Pancreas (tissue), 10 donors: ENCODE measurements around the gene PARD3. TPM values are rescaled to one million over a fixed set of nuclear protein-coding genes. Genes with fewer than 3 reads are reported as not detected.
"Not testable (repeated sequence)": the region's sequence is repeated elsewhere in the genome, so short reads cannot be mapped to it uniquely, and the experiment has no call there.

Experiments
- ATAC-seq, 4 donors: fragments of 200-7000 bp; cut with Tn5 transposase; one replicate each; pipeline versions ENCODE4 v1.8.0 to v1.9.1; 2020; ENCODE audit warnings: mild to moderate bottlenecking in 4 of 4, moderate library complexity in 4 of 4
- DNase-seq, 6 donors: peaks; one replicate each; pipeline ENCODE4 v3.0.0-alpha.2; 2020
- FAIRE-seq: peaks from 2 replicates; lab custom pipeline; 2012; peaks lifted over from hg19 to GRCh38; lab: Jason Lieb, UNC
- H3K27ac ChIP-seq, 4 donors: fragments of 200-600 bp; sonication (generic); 1 replicate in 3 of 4; 2 replicates in 1 of 4; pipeline versions ENCODE4 v1.5.0 to v1.8.0; 2020
- H3K27me3 ChIP-seq, 4 donors: fragments of 200-600 bp; one replicate each; pipeline ENCODE4 v1.8.0; 2021
- H3K36me3 ChIP-seq, 3 donors: fragments of 200-600 bp; sonication (generic) in 1 of 3; one replicate each; pipeline versions ENCODE4 v1.5.0 to v1.8.0; 2020 to 2021
- H3K4me1 ChIP-seq, 3 donors: fragments of 200-600 bp; one replicate each; pipeline ENCODE4 v1.8.0; 2021
- H3K4me3 ChIP-seq, 4 donors: fragments of 200-600 bp; sonication (generic) in 2 of 4; one replicate each; pipeline versions ENCODE4 v1.5.0 to v1.8.0; 2020 to 2021
- H3K9me3 ChIP-seq, 4 donors: fragments of 200-600 bp; one replicate each; pipeline ENCODE4 v1.8.0; 2021
- CTCF ChIP-seq, 4 donors: fragments of 200-600 bp; sonication (generic) in 3 of 4; IDR thresholded peaks; one replicate each; pipeline versions ENCODE4 v1.5.0 to v1.8.0; 2021; ENCODE audit warnings: antibody characterized with exemption in 4 of 4
- WGBS, 2 donors: extraction: QIAGEN DNeasy Blood & Tissue Kit; methylation state at CpG; one replicate each; pipeline ENCODE4 v1.1.7; 2013; 5-methylcytosine and 5-hydroxymethylcytosine counted together
- intact Hi-C, 3 donors: fragments of 100-400 bp; cut with DNase I; formaldehyde crosslinking; loops; one replicate each; pipeline versions ENCODE4 v1.11.1 to v1.14.2; 2022
- polyA plus RNA-seq, 2 donors: library from polyadenylated mRNA; stranded (reverse); fragments of 200-250 nt; gene quantifications; one replicate each; pipeline ENCODE4 v1.2.3, GENCODE V29; 2013
- total RNA-seq, 6 donors: library from RNA; stranded (reverse); fragmentation: NEBNext Ultra II Directional in 4 of 6; extraction: Animal tissue kit (Norgen Biotek cat#: 25700) in 4 of 6; gene quantifications; one replicate each; pipeline versions ENCODE4 v1.2.1 to v1.2.4, GENCODE V29; 2021 to 2023
- donor health status: healthy with polysubstance abuse.
- donor health status: DM: no; HTN: no; CAD: no; lungs with moderate emphysema.
- donor health status: DM: no; HTN: no; CAD: no.
- donor health status: control.
- donor health status: control.
- donor health status: Bipolar disorder and iron deficiency.
- donor health status: DM: yes; HTN: yes; CAD: no.
- donor health status: DM: no; HTN: no; CAD: no.
- donor health status: DM: no; HTN: no; CAD: no.
- donor health status: DM: yes; HTN: yes; CAD: no.

PARD3 gene
- total and polyA plus RNA-seq, 8 donors, result 12.8 to 32.3 (median 23.4) TPM

GRCh38 chr10:34704526-34705184 is 110.4 kb downstream of the PARD3 start:
- peak in 3 of 4 donors; percentile 28 to 53 (median 30) for ATAC-seq
- no peak for FAIRE-seq
- intact Hi-C loops, result no loop called here
- Histone ChIP-seq H3K36me3 (no peaks in the 10 kb centered on the region), H3K4me1 (peaks cover 0 to 23% (median 23%) of the 10 kb centered on the region in 3 donors), H3K4me3 (no peak overlapping the region), H3K9me3 (no peaks in the 10 kb centered on the region), H3K27ac (no peak overlapping the region), H3K27me3 (no peaks in the 10 kb centered on the region)
- no peak for TF ChIP-seq CTCF (IDR thresholded peaks at IDR 0.05)
- 5 to 10% methylated on average over 2 of the region's 2 CpGs for WGBS, 2 donors
- no peak for DNase-seq

- H3K9me3 ChIP-seq, result no peaks in the 10 kb centered on the region
- peaks cover 8 to 37% (median 29%) of the 10 kb centered on the region in 3 donors for H3K4me1 ChIP-seq
- no peak for FAIRE-seq
- no peak for DNase-seq
- no peak for ATAC-seq
- H3K27ac ChIP-seq, result no peak overlapping the region
- TF ChIP-seq CTCF (IDR thresholded peaks at IDR 0.05), result no peak
- H3K4me3 ChIP-seq, result no peak overlapping the region
- no peaks in the 10 kb centered on the region for H3K36me3 ChIP-seq
- 57 to 77% methylated on average over 2 of the region's 2 CpGs for WGBS, 2 donors
- intact Hi-C loops, result no loop called here
- H3K27me3 ChIP-seq, result no peaks in the 10 kb centered on the region
Observed at GRCh38 chr10:34702982-34703381, 112.1 kb downstream of the PARD3 start.

GRCh38 chr10:34702093-34702937 is 112.8 kb downstream of the PARD3 start:
- Histone ChIP-seq H3K27ac (peak overlapping the region in 1 of 4 donors; percentile 25), H3K27me3 (no peaks in the 10 kb centered on the region), H3K9me3 (no peaks in the 10 kb centered on the region), H3K36me3 (no peaks in the 10 kb centered on the region), H3K4me1 (peaks cover 10 to 37% (median 28%) of the 10 kb centered on the region in 3 donors), H3K4me3 (no peak overlapping the region)
- FAIRE-seq (no peak), ATAC-seq (peak in 1 of 4 donors; percentile 45), DNase-seq (no peak)
- TF ChIP-seq CTCF (IDR thresholded peaks at IDR 0.05), result no peak
- 78 to 83% methylated on average over 8 of the region's 8 CpGs for WGBS, 2 donors
- intact Hi-C loops, result no loop called here

GRCh38 chr10:34701194-34701593 is 113.9 kb downstream of the PARD3 start:
- 79 to 83% methylated on average over 6 of the region's 6 CpGs for WGBS, 2 donors
- intact Hi-C loops, result no loop called here
- Histone ChIP-seq H3K36me3 (no peaks in the 10 kb centered on the region), H3K9me3 (no peaks in the 10 kb centered on the region), H3K27me3 (no peaks in the 10 kb centered on the region), H3K27ac (no peak overlapping the region), H3K4me3 (no peak overlapping the region), H3K4me1 (peaks cover 10 to 46% (median 28%) of the 10 kb centered on the region in 3 donors)
- DNase-seq, result no peak
- ATAC-seq, result no peak
- TF ChIP-seq CTCF (IDR thresholded peaks at IDR 0.05), result no peak
- no peak for FAIRE-seq

- H3K4me3 ChIP-seq, FAIRE-seq, H3K9me3 ChIP-seq, H3K36me3 ChIP-seq, ATAC-seq, DNase-seq, intact Hi-C loops, H3K27me3 ChIP-seq, H3K27ac ChIP-seq: not testable (repeated sequence)
- WGBS, 2 donors, result 89 to 90% methylated on average over 5 of the region's 5 CpGs
- peaks cover 10 to 46% (median 28%) of the 10 kb centered on the region in 3 donors for H3K4me1 ChIP-seq
Observed at GRCh38 chr10:34700752-34701151, 114.3 kb downstream of the PARD3 start.
